GM19099 (cell line): ENCODE results near the gene RHOBTB3.

Experiments
- POLR2A ChIP-seq: IDR thresholded peaks from 3 replicates; pipeline ENCODE4 v1.6.1; 2011; ENCODE audit warnings: low read depth; ENCODE audit not compliant: insufficient read length; ENCODE audit errors: extremely low read depth

The RHOBTB3 gene

DNA sequence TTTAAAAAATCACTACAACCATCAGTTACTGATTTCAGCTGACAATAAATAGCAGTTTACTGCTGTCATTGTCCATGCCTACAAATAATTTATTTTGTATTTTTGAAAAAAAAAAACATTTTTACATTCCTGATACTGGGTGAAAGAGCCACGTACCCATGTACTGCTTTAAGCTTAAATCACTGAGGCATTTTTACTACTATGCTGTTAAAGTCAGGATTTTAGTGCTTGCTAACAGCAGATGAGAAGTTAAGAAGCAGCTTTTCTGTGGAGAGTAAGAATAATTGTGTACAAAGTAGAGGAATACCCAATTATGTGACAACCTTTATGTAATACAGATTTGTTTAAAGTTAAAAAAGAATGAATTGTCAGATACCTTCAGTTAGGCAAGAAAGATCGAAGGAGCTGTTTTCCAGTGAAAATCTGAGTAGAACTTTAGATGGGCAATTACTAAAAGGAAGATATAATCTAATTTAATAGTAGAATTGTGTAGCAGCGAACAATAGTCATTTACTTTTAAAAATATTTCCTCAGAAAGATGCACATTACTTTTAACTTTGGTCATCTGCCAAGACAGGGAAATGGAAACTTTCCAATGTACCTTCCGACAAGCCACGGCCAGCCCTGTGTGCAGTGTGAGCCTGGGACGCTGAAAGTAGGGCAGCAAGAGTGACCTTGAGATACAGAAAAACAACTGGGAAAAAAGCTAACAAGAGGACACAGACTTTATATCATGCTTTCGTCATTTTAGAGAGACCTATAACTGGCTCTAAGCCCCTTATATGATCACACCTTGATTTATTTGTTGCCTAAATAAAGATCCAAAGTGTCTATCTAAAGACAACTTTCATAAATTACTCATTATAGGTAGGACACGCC lies 39.9 kb downstream of the RHOBTB3 start:
- no peak for TF ChIP-seq POLR2A

DNA sequence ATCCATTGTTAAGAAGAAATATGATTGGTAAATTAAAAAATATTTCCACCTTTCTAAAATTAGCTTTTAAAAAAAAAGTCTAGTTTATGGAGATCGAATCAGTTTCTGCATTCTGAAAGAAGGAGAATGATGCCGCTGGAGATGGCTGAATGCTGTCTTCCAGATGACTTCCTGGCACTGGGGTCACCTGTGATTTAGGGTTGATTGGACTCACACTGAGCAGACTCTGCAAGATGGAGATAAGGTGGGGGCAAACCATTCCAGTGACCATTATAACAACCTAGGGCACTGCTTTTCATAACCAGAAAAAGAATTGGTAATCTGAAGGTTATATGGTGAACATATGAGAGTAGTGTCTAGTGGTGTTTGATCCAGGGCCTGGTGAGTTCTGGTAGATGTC lies 40.8 kb downstream of the RHOBTB3 start:
- TF ChIP-seq POLR2A = no peak

DNA sequence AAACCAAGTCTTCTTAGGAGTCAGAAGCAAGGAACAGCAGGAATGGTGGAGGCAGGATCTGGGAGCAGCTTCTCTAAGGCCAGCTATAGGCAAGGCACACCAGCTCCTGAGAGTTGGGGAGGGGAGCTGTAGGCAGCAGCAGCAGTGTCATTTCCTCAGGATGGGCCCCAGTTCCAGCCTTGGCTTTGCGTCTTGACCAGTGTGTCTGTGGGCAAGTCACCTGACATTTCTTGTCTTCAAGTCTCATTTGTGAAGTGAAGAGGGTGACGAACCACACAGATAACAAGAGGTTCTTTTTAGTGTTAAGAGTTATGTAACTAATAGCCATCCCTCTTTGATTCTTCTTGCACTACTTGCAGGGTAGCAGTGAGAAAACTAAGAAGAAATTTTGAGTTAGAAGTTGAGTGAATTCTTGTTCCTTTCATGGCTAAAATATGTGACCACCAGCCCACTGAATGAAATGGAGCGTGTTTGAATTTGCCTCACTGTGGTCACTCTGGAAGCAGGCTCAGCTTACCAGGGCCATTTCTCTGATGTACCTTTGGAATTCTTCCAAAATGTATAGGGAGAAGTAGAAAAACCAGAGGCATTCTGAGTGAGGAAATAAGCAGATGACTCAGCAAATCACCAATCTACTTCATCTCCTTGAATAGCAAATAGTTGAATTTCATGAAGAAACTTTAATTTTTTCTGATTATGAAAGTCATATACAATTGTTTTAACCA lies 42.4 kb downstream of the RHOBTB3 start:
- no peak for TF ChIP-seq POLR2A

DNA sequence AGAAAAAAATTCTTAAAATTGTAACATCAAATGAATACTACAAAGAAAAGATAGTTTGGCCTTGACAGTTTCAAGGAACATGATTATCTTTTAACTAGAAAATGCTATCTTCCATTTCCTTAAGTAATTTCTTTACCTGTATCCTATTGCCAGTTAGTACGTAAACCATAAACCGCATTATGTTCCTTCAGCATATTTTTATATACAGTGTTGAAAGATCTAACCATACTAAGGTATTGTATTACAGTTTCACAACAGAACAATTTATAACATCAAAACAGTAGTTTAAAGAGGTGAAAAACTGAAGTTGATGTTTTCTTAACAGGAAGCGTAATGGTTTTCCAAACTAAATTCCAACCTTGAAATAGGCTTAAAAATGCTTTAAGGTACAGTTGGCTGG lies 46.3 kb downstream of the RHOBTB3 start:
- TF ChIP-seq POLR2A = no peak

DNA sequence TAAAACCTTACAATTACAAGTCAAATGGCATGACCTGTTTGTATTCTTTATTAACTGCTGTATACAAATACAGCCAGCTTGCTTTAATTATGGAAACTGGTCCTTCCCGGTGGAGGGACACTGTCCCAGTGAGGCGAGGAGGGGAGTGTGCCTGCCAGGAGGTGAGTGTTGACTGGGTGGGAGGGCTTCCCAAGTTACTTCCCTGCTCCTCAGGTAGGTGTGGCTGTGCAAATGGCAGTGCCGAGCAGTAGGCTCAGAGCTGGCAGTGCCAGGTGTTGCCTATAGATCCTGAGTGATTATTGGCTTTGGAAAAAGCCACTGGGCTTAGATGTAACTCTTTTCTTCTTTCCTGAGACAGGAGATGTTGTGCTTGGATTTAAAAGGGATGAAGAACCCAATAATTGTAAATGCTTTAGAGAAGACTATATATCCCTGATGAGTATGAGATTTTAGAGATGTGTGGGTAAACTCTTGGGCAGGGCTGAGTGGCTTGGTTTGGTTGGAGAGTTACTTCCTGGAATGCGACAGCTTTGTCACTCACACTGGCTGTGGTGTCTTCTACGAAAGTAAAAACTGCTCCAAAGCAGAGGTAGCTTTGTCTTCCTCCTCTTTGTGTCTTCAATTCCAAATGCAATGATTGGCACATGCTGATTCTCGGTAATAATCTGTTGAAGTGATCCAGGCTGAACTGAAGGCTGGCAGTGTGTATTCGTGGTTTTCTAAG lies 47.7 kb downstream of the RHOBTB3 start:
- TF ChIP-seq POLR2A = no peak

DNA sequence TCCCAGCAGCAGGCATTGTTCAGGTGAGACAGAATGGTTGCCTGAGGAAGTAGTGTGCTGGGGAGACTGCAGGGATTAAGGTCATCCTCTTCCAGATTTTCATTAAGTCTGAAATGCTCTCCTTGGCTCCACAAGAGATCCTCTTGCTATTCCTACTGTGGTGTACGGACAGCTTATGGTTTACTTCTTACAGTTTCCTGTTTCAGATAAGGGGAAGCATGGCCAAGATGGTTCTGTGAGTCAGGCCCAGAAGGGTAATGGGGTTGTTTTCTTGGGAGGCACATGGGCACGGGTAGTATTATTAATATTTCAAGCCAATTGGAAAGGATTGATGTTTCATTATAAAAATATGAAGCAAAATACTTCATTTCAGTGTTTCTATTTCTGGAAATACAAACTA lies 48.5 kb downstream of the RHOBTB3 start:
- no peak for TF ChIP-seq POLR2A

DNA sequence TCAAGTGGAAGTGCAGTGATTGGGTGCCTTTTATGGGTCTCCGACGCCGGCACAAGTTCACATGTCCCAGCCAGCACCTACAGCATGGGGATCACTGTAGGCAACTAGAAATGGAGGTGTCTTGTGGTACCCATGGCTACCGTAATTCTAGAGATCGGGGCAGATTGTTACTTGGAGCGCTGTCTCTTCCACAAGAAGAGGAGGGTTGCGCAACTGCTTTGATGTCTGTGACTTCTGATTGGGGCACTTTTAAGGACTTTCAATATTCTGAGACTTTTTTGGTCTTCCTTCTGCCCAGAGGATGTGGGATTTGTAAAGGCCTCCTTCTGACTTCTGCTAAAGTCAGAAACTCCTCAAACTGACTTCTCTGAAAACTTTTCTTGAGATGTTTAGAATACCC lies 49.5 kb downstream of the RHOBTB3 start:
- TF ChIP-seq POLR2A = no peak

DNA sequence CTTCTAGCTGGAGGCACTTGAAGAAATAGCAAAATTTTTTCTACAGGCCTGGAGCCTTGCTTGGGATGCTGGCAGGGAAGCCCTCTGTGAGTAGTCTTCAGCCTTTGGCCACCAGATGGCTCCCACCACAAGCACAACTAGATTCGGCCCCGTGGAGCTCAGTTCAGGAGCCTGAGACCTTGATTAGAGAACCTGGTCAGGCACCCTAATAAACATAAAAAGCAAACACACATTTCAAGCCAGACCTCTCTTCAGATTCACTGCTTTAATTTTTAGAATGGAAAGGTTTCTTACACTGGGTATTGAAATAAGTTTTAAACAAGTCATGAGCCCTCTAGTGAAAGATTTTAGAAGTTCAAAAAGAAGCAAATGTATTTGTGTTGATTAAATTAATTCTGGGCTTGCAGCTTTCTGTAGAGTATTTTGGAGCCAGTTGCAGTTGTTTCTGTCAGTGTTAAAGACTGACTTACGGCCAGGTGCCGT lies 50.0 kb downstream of the RHOBTB3 start:
- no peak for TF ChIP-seq POLR2A

DNA sequence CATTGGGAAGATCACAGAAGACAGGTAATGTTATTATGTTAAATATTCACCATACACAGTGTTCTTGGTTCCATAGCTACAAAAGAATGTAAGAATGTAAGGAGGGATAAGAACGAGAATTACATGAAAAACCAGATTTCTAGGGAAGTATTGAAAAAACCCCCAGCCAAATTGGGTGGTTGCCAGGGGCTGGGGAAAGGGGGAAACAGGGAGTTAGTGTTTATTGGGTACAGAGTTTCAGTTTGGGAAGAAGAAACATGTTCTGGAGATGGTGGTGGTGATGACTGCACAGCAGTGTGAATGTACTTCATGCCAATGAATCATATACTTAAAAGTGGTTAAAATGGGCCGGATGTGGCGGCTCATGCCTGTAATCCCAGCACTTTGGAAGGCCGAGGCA lies 51.0 kb downstream of the RHOBTB3 start:
- TF ChIP-seq POLR2A = no peak

DNA sequence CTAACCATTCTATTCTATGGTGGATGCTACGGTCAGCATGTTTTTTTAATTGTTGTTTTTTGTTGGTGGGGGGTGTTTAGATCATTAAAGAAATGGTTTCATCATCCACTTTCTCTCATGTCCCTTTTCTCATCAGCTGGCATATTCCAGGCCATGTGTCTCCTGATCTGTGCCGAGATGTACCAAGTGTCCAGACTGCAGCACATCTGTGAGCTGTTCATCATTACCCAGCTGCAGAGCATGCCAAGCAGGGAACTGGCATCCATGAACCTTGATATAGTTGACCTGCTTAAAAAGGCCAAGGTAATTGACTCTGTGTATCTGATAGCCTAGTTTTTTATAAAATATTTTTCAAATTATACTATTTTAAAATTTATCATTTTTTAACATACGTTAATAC lies 52.5 kb downstream of the RHOBTB3 start:
- no peak for TF ChIP-seq POLR2A

DNA sequence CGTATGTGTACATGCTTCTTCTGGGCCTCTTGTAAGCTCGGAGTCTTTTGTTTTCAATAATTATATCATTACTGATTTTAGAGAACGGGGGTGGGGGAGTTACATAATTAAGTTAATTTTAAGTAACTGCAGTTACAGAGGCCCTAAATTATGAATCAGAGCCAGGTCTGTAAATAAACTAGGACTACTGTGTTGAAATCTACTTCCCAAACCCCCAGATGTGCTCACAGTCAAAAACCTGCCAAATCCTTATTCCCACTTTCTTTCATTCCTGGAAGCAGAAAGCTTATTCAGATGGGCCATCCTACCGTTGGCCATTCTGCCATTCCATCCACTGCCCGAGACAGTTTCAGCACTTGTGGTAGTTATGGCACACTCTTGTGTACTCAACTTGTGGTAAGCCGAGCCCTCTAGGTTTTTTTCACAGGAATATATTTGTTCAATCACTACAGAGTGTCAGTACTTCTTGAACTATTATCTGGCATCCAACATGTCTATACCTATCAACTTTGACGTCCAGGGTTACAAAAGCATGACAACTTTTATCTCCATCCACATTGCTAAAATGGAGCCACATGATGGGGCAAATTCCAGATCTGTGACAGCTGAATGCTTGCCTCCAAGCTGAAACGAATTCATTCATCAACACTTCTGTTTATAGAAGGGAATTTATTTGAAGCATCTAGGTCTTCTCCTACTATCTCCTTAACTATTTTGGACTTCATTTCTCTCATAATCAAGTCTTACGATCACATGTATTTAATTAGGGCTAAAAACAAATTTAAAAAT lies 53.6 kb downstream of the RHOBTB3 start:
- TF ChIP-seq POLR2A = no peak

DNA sequence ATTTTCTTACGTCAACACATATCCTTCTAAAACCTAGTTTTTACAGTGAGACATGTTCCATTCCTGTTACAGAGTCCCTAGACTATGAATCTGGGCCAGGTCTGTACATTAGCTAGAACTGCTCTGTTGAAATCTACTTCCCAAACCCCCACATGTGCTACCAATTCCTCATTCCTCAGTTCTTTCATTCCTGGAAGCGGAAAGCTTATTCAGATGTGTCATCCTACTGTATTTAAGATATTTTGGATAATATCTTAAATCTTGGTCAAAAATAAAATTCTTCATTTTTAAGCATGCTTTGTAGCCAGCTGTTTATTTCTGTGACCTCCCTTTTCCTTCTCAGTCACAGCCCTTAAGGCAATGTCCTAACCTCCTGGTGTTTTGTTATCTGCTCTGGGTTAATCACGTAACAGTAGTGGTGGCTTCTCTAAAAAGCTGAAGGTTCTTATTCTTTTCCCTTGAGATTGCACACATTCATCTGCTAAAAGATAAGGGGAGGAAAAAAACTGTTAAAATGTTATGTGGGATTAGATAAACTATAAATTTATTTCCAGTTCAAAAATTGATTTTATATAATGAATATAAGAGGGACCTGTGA lies 55.8 kb downstream of the RHOBTB3 start:
- no peak for TF ChIP-seq POLR2A

DNA sequence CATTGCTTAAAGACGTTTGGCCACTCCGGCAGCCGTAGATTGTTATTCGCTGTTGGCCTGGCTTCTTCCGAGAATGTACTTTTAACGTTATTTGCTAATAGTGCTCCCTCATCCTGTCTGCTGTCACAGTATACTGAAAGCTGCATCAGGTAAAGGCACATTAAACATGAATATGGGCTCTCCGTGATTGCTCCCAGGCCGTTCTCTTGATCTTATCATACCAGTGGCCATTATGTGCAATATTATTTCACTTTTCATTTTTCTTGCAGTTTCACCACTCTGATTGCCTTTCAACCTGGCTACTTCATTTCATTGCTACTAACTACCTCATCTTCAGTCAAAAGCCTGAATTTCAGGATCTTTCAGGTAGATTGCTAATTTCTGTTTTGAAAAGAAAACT lies 57.4 kb downstream of the RHOBTB3 start:
- TF ChIP-seq POLR2A = no peak

DNA sequence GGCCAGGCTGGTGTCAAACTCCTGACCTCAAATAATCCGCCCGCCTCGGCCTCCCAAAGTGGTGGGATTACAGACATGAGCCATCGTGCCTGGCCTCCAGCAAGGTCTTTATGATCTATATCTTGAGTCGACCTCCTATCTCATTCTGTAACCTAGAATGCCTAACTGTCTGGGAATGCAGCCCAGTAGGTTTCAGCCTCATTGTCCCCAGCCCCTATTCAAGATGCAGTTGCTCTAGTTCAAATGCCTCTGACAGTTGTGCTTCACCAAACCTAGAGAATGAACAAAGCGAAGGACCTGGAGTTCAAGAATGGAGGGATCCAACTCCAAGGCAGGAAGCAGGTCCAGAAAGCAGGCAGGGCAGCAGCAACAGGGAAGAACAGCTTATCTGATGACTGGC lies 60.6 kb downstream of the RHOBTB3 start:
- TF ChIP-seq POLR2A = no peak

DNA sequence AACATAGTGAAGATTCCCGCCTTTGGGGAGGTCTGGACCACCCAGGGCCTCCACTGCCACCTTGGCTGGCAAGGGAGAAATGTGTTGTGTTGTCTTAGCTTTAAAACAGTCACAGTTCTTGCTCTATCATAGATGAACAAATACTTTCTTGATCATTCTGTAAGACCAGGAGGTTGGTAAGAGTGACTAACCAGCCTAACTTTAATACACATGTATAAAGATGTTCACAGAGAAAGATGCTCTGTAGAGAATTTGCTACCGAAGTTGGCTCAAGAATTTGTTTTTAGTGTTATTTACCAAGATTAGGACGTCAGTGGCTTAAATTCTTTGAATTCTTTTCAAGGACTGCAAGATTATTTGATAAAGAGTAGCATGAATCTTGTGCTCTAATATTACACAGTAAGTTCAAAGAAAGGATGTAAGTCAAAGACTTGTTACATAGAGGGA lies 63.0 kb downstream of the RHOBTB3 start:
- no peak for TF ChIP-seq POLR2A

DNA sequence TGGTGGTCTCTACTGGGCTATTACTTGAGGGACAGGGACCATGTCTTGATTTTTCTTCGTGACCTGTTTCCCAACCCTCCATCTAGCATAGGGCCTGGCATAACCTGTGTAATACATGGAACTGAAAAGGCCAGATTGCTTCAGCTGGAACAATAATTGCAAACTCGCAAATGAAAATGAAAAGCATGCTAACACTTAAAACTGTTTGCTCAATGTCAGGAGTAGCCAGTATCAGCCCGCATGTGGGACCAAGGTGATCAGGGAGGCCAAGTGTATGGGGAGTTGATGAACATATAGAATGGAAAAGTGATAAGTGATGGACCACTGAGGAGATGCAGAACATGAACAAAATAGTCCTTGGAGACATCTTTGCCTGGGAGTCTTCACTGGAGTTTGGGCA lies 66.2 kb downstream of the RHOBTB3 start:
- TF ChIP-seq POLR2A = no peak
